ENCODE results near the gene CSNK2A2.

The CSNK2A2 gene

GRCh38 chr16:58197314-58198012 lies 443 bp downstream of the CSNK2A2 start:
- in situ Hi-C loops (cut with HindIII; ENCODE audit: low pct_ligation_motif_present, low sequenced_read_pairs) = no loop called here
- H3K27ac ChIP-seq = no peak overlapping the region
- no peak for DNase-seq
- peaks cover 18% of the 10 kb centered on the region for H3K36me3 ChIP-seq (replicated peaks)
- H3K4me3 ChIP-seq (ENCODE audit: low read depth, low read length) = peak overlapping the region; percentile 74
- no peaks in the 10 kb centered on the region for H3K27me3 ChIP-seq (replicated peaks)
- no peak for TF ChIP-seq CTCF (IDR thresholded peaks at IDR 0.05; ENCODE audit: low read depth, low read length, missing control alignments)

- DNase-seq = no peak
- peak overlapping the region; percentile 74 for H3K4me3 ChIP-seq (ENCODE audit: low read depth, low read length)
- no peak for TF ChIP-seq CTCF (IDR thresholded peaks at IDR 0.05; ENCODE audit: low read depth, low read length, missing control alignments)
- no peak overlapping the region for H3K27ac ChIP-seq
- no peaks in the 10 kb centered on the region for H3K27me3 ChIP-seq (replicated peaks)
- in situ Hi-C loops (cut with HindIII; ENCODE audit: low pct_ligation_motif_present, low sequenced_read_pairs) = no loop called here
- peaks cover 19% of the 10 kb centered on the region for H3K36me3 ChIP-seq (replicated peaks)
Measured at GRCh38 chr16:58196898-58197313, 1.0 kb downstream of the CSNK2A2 start.

- H3K27ac ChIP-seq = no peak overlapping the region
- in situ Hi-C loops (cut with HindIII; ENCODE audit: low pct_ligation_motif_present, low sequenced_read_pairs) = no loop called here
- no peak overlapping the region for H3K4me3 ChIP-seq (ENCODE audit: low read depth, low read length)
Measured at GRCh38 chr16:58195771-58196170, 2.1 kb downstream of the CSNK2A2 start.

GRCh38 chr16:58195344-58195743 lies 2.6 kb downstream of the CSNK2A2 start:
- Histone ChIP-seq H3K4me3 (ENCODE audit: low read depth, low read length) (no peak overlapping the region), H3K27ac (no peak overlapping the region), H3K27me3 (replicated peaks) (no peaks in the 10 kb centered on the region), H3K36me3 (replicated peaks) (peaks cover 26% of the 10 kb centered on the region)
- in situ Hi-C loops (cut with HindIII; ENCODE audit: low pct_ligation_motif_present, low sequenced_read_pairs) = no loop called here
- no peak for DNase-seq
- no peak for TF ChIP-seq CTCF (IDR thresholded peaks at IDR 0.05; ENCODE audit: low read depth, low read length, missing control alignments)

More at GRCh38 chr16:58195771-58196170, 2.1 kb downstream of the CSNK2A2 start:
- peaks cover 22% of the 10 kb centered on the region for H3K36me3 ChIP-seq (replicated peaks)
- H3K27me3 ChIP-seq (replicated peaks) = no peaks in the 10 kb centered on the region
- no peak for DNase-seq
- TF ChIP-seq CTCF (IDR thresholded peaks at IDR 0.05; ENCODE audit: low read depth, low read length, missing control alignments) = no peak

GRCh38 chr16:58194790-58195189 lies 3.1 kb downstream of the CSNK2A2 start:
- no peak overlapping the region for H3K4me3 ChIP-seq (ENCODE audit: low read depth, low read length)
- in situ Hi-C loops (cut with HindIII; ENCODE audit: low pct_ligation_motif_present, low sequenced_read_pairs) = no loop called here
- no peak for DNase-seq
- H3K27ac ChIP-seq = no peak overlapping the region
- H3K27me3 ChIP-seq (replicated peaks) = no peaks in the 10 kb centered on the region
- TF ChIP-seq CTCF (IDR thresholded peaks at IDR 0.05; ENCODE audit: low read depth, low read length, missing control alignments) = no peak
- peaks cover 28% of the 10 kb centered on the region for H3K36me3 ChIP-seq (replicated peaks)

Data from brain microvascular endothelial cell (primary cell).